ENCODE data around the gene WNT9A.
"Not testable (repeated sequence)": the region's sequence is repeated elsewhere in the genome, so short reads cannot be mapped to it uniquely, and the experiment has no call there.

WNT9A gene

DNA sequence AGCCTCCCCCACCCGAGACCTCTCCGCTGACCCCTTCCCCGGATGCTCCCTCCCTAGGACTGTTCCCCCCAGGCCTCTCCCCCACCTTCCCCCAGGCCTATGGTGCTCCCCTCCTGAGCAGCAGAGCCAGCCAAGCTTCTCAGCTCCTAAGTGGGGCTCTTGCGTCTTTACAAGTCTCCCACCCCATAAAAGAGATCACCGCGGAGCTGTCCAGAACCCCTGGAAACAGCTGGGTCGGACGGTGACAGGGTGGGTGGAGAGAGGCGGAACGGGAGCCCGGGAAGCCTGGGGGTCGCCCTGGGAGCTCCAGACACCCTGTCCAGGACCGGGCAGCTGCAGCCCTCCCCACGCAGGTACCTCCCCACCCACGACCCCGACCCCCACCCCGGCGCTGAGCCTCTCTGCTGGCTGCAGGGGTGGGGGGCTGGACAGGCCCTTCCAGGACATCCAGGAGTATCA, 61.2 kb downstream of the WNT9A start:
- no peak for DNase-seq (ENCODE audit: low read depth)

DNA sequence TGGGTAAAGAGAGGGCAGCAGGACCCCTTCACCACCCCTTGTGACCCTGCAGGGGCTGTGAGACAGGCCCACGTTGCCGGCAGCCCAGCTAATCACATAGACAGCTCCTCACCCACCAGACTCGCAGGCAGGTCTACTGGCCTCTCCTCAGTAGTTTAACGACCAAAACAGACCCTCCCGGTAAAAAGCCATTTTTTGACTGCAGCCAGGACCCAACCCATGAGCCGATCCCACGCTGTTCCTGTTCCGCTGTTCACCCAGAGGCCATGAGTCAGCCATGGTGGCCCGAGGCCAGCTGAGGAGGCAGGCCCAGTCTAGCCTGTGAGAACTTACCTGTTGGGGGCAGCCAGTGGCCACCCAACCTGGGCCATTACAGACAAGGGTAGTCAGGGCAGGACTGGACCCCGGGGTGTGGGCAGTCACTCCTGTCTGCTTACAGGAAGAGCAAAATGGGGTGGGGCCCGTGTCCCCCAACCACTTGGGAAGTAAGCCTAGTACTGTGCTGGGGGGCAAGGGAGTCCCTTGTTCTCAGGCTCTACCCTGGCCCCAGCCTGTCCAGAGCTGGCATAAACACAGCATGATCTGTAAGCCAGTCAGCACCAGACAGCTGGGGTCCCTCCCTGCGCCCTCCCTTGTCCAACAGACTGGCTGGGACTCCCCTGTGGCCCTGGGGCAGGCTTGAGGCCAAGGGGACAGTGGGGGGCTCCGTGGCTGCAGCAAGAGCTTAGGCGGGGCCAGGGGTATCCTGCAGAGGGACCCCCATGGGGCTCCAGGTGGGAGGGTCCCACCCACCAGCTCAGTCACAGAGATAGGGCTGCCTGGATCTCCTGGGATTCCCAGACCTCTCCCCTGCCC, 61.9 kb downstream of the WNT9A start:
- peak; percentile 55 for DNase-seq (ENCODE audit: low read depth)

DNA sequence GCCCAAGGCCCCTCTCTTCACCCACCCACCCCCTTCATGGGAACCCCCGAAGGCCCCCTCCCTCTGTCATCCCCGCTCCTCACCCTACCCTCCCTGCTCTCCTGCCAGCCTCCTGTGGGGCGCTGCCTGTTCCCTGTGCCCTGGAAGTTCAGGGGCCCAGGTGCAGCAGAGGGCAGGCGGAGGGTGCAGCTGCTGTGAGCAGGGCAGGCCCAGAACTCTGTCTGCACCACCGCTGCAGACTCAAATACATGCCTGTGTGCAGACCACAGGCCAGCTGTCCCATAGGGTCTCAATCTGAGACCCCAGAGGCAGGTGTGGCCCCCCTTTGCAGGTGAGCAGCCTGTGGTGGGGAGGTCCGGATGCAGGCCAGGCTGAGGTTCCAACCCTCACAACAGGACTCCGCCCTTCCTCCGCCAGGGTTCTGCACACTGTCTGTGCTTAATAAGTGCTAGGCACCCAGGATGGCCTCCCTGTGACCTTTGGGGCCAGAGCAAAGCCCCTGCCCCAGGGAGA, 62.5 kb downstream of the WNT9A start:
- DNase-seq (ENCODE audit: low read depth), result no peak

DNA sequence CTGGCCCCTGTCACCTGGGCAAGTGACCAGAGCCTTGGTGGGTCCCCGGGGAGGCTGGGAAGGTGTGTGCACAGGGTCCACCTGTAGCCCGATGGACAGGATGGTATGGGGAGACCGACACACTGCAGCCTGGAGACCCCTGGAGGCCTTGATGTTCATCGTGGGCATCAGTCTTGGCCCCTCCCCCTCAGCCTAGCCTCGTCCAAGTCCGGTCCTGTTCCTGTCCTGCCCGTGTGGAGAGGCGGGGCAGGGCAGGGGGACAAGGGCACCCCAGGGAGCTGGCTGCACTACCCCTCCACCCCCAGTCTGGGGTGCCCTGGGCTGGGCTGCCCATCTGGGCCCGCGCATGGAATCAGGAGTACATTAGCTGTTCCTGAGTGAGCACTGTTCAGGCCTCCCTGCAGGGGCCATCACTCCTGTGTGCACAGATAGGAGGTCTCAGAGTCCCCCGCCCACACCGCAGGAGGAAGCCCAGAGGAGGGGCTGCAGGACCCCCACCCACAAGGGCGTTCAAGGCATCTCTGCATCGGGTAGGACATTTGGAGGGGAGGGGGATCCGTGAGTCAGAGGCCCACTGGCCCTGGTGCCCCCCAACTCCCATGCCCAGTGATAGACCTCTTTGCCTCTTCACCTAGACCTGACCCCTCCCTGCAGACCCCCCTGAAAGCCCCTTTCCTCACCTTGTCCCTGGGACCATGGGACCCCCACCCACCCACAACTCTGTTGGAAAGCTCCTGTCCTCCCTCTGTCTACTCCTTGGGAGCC, 63.2 kb downstream of the WNT9A start:
- no peak for DNase-seq (ENCODE audit: low read depth)

DNA sequence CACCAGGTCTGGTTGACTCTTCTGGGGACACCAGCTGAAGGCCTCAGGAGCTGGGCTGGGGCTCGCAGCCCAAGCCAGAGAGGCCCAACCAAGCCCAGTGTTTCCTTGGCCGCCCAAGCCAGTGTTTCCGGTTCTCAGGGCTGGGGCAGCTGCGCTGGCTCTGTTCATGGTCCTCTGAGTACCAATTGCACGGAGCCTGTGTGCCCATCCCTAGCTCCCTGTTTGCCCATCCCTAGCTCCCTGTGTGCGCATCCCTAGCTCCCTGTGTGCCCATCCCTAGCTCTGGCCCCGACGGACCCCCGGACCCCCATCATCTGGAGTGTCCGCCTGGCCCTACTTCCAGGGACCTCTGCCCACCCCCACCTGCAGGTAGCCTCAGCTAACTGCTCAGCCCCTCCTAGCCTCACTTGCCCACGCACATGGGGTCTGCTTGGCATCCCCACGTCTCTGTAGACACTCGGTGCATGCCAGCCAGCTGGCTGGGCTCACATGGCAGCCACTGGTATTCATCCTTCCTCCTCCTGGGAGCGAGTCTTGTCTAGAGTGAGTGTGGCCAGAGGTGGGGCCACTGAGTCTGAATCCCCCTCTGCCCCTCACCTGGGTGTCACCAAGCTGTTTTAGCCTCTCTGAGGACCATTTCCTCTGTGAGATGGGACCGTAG, 64.0 kb downstream of the WNT9A start:
- DNase-seq (ENCODE audit: low read depth), result no peak

DNA sequence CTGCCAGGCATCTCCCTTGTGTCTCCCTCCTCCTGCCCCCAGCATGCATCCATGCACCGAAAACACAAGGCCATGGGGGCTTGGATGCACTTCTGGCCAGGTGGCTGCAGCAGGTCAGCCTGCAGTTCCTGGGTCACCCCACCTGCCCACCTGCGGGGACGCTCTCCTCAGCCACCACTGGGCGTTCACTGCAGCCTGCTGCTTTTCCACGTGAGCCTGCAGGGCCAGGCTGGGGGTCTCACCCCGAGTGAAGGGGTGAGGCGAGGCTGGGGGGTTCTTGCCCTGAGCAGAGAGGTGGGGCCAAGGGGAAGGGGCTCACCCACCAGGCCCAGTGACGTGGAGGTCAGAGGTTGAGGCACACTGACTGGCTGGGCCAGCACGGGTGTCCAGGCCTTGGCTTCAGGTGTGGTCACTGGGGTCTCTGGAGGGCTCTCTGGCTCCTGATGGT, 64.6 kb downstream of the WNT9A start:
- DNase-seq (ENCODE audit: low read depth), result no peak

DNA sequence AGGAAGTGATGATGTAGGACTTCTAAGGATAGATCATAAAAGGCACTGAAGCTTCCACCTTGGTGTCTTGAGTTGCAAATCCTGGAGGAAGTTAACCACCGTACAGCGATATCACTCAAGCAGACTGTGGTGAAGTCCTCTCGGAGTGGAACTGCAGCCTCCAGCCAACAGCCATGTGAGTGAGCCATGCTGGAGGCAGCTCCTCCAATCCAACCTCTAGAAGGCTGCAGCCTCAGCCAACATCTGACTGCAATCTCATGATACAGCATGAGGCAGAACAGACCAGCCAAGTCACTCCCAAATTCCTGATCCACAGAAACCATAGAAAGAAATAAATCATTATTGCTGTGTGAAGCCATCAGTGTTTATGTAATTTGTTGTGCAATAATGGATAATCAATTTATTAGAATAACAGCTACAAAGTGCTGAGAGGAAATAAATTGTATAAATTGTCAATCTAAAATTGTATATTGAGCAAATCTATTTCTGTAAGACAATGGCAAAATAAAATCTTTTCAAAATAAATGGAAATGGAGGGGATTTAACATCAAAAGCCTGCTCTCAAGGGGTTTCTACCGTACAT, 67.3 kb downstream of the WNT9A start:
- no peak for DNase-seq (ENCODE audit: low read depth)

DNA sequence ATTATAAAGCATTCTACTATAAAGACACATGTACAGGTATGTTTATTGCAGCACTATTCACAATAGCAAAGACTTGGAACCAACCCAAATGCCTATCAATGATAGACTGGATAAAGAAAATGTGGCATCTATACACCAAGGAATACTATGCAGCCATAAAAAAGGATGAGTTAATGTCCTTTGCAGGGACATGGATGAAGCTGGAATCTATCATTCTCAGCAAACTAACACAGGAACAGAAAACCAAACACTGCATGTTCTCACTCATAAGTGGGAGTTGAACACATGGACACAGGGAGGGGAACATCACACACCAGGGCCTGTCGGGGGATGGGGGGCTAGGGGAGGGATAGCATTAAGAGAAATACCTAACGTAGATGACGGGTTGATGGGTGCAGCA, 69.9 kb downstream of the WNT9A start:
- DNase-seq (ENCODE audit: low read depth), result not testable (repeated sequence)

DNA sequence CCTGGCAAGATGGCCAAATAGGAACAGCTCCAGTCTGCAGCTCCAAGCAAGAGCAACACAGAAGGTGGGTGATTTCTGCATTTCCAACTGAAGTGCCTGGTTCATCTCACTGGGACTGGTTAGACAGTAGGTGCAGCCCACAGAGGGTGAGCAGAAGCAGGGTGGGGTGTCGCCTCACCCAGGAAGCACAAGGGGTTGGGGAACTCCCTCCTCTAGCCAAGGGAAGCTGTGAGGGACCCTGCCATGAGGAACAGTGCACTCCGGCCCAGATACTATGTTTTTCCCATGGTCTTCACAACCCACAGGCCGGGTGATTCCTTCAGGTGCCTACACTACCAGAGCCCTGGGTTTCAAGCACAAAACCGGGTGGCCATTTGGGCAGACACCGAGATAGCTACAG, 75.8 kb downstream of the WNT9A start:
- not testable (repeated sequence) for DNase-seq (ENCODE audit: low read depth)

DNA sequence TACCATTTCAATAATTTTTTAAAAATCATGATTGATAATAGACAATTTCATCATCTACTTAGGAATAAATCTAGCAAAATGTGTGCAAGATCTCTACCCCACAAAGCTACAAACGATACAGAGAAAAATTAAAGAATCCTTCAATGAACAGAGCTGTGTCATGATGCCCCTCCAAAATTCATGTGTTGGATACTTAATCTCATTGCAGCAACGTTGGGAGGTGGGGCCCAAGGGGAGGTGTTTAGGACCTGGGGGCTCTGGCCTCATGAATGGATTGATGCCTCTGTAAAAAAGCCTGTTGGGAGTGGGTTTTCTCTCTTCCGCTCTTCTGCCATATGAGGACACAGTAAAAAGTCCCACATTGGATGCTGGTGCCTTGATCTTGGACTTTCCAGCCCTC, 77.4 kb downstream of the WNT9A start:
- no peak for DNase-seq (ENCODE audit: low read depth)

DNA sequence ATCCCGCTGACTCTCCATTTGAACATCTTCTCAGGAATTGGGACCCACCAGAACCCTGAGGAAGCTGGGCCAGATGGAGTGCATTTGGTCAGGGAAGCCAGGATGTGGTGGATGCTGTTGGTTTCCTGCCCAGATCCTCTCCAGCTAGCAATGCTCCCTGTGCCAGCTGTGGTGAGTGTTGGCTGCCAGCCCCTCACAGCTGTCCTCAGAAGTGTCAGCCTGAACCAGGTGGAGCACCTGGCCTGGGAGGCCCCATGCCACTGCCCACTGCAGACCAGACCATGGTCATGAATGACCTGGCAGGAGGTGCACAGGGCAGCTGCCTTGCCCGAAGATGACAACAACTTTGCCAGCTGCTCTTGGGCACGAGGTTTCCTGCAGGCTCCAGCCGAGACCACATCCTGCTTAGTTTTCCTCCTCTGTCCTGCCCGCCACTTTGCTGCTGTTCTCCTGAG, 77.9 kb downstream of the WNT9A start:
- peak; percentile 68 for DNase-seq (ENCODE audit: low read depth)

DNA sequence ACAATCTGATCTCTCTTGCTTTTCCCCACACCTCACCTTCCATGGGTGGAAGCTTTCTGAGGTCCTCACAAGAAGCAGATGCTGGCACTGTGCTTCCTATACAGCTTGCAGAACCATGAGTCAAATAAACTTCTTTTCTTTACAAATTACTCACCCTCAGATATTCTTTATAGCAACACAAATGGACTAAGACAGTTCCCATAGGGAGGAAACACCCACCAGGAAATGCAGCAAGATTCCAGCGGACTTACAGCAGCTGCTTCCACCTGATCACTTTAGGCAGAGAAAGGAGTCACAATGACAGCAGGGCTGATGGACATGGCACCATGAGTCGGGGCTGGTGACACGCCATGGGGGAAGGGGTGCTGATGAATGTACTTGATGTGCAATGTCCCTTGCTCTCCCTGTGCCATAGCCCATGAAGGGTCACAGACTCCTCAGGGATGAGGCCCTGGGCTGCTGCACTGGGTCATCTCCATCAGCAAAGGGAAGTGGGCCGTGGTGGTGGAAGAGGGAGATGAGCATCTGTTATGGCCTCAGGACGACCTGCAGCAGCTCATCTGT, 78.4 kb downstream of the WNT9A start:
- peak; percentile 59 for DNase-seq (ENCODE audit: low read depth)

All from EH (cell line).